AG08395 (cell line): ENCODE data around the gene RAB9A.
"Not testable (repeated sequence)": the region's sequence is repeated elsewhere in the genome, so short reads cannot be mapped to it uniquely, and the experiment has no call there.

Experiments
- DNase-seq: peaks from one replicate; pipeline ENCODE4 v3.0.0; 2012; ENCODE audit warnings: mixed read lengths, low spot score

Gene RAB9A

DNA sequence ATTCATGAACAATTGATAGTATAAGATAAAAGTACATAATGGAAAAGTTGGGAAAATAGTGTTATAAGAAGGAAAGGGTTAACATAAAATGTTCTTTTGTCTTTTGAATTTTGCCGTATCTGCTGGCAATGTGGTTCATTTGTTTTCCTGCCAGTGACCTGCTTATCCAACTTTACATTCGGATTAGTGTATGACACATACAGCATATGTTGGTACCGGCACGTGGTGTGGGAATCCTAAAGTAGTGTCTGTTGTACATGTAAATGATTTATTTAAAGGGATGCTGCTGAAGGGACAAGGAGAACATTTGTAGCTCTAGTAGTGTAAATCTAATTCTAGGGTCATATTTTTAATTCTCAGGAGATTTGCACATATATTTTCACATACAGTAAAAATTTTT lies 11.5 kb downstream of the RAB9A start:
- no peak for DNase-seq

DNA sequence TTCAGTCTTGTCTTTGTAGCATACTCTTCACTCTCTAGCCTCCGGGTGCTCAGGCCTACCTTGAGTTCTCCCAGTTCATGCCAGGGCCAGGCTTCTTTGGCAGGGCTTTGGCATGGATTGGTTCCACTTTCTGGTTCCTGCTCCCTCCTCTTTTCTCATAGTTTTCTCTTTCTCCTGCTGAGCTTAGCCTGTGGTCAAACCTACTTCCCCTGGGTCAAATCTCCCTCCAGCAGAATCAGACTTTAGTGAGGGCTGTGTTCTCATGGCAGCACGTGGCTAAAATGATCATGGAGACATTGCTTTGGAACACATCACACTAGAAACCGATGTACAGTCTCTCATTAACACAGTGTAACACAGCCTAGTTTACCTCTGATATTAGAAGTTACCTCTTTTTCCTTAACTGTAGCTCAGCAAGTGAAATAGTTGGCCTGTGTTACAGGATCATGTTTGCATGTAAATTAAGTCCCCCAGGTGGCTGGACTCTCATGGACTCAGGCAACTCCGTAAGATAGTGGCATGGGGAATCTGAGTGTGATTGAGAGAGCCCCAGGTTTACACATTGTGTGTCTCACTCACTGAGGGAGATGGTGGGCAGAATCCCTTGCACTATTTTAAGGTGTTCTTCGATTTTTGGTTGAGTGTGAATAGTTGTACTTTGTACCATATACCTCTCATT lies 13.3 kb downstream of the RAB9A start:
- DNase-seq: no peak

DNA sequence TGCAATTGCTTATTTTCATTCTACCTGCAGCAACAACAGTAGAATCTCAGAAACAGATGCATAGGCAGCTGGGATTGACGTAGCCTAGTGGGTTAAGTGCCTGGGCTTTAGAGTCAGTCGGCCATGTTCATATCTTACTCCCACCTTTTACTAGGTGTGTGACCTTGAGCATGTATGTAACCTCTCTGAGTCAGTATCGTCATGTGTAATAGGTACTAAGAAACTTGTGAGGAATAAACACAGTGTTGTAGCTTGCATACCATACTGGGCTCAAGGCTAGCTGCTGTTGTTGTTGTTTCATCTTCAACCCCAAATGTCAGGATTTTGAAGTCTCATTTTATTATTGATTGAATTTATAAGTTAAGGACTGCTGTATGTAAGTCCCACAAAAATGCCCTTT lies 14.2 kb downstream of the RAB9A start:
- DNase-seq: no peak

DNA sequence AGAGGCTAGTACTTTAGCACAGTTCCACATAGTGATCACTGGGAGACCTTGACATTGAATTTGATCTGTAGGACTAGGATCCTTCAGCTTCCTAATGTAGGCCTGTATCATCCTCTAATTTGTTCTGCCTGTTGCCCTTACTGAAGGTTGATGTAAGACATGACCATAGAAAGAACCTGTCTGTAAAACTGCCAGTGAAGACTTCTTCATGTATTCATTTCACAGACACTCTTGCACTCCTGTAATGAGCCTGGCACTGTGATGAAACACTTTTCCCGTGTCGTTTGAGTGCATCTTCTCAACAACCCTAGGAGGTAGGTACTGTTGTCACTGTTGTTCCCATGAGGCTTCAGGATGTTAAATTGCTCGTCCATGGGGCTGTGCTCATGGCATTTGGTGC lies 14.7 kb downstream of the RAB9A start:
- no peak for DNase-seq

DNA sequence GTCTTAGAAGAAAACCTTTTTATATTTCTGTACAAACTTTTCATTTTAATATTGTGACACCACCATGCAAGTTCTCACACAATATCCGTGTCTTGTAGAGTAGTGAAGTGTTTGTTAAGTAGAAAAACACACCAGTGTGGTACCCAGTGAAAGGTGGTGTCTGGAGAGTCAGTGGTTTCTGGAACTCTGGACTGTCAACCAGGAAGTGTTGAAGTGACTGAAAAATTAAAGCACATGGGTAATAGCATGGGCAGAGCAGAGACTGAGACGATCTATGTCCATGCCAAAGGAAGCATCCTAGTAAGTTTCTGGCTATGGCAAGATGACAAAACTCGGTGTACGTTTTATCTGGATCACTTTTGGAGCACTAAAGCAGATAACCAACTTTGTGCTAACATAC lies 22.2 kb downstream of the RAB9A start:
- DNase-seq: no peak

DNA sequence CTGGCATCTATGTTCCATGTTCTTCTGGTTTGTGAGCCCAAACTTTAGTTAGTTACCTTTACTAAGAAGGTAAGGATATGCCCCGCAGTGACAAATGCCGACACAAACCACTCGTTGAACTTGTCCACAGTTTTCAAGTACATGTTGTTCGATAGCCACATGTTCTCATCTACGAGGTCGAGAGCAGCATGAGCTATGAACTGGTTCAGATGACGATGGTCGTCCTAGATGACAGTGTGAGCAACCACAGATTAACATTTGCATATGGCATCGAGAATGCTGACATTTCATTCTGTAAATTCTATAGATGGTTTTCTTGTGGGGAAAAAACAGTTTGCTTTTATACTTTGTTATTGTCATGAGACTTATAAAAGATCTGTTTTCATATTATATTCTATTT lies 27.5 kb downstream of the RAB9A start:
- no peak for DNase-seq

DNA sequence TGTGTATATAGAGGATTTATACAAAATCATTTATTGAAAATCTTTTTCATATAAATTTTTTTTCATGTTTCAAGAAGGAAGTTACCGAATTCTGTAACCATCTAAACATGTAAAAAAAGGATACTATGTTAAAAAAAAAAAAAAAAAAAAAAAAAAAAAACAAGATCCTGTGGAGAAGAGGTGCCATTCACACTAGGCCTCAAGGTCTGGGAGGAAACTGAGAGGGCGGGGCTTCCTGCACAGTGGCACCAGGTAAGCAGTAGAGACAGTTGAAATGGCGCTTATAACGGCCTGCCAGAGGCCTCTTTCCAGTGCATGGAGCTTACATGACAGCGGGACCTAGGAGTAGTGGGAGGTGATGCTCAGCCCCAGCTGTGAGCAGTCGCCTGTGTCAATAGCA lies 28.0 kb downstream of the RAB9A start:
- no peak for DNase-seq

DNA sequence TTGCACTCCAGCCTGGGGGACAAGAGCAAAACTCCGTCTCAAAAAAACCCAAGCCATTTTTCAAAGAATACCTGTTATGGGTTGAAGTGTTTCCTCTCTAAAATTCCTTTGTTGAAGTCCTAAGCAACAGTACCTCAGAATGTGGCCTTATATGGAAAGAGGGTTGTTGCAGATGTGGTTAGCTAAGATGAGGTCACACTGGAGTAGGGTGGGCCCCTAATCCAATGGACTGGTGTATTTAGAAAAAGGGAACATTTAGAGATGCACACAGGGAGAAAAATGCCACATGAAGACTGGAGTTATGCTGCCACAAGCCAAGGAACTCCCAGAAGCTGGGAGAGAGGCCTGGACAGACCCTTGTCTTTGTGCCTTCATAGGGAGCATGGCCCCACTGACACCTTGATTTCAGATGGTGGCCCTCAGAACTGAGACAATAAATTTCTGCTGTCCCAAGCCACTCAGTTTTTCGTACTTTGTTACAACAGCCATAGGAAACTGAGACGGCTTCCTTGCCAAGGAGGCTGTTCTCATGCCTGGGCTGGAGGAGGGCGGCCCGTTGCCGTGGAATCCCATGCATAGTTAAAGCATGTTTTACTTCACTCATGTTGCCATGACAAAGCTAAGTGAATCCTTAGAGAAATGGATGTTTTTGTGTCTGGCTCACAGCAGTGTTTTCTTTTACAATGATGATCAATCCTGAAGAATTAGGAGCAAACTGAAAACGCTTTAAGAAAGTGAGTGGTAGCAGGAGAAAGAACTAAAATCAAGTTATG lies 29.0 kb downstream of the RAB9A start:
- peak; percentile 33 for DNase-seq

DNA sequence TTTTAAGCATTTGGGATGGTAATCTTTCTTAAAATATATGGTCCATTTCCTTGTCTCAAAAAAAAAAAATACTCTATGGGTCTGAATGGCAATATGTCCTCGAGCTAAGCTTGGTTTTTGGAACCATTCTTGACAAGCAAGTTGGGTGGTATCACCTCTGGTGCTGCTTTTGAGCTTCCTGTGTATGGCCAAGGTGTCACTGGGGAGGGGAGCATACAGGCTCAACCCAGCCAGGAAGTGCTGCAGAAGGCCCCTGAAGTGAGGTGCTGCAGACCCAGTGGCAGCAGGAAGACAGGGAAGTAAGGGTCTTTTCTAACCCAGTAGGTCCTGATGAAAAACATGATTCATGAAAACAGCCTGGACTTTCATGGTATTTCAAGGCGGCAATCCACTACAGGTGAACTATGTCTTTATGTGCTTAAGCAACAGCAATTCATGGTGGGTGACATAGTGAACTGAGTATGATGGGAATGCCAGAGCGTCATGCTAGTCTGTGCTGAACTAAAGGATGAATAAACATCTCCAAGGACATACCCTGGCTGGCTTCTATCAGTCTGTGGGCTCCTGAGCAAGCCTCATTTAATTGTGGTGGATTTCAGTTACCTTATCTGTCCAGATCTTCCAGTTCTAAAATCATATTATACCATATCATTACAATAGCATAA lies 30.4 kb downstream of the RAB9A start:
- DNase-seq: no peak

DNA sequence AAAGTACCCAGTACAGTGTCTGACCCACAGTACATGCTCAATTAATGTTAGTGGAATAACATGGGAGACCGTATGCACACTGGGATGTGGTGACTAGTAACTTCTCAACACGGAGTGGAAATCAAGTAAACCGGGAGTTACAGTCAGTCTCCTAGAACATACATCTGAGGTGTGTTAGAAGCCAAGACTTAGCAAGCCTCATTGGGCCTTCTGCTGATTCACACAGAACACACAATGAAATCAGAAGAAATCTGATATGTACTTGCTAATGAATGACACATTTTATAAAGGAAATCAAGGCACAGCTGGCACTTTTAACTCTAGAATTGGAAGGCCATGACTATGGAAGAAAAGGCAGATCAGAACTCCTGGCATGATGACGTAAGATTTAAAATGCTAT lies 32.4 kb downstream of the RAB9A start:
- no peak for DNase-seq

DNA sequence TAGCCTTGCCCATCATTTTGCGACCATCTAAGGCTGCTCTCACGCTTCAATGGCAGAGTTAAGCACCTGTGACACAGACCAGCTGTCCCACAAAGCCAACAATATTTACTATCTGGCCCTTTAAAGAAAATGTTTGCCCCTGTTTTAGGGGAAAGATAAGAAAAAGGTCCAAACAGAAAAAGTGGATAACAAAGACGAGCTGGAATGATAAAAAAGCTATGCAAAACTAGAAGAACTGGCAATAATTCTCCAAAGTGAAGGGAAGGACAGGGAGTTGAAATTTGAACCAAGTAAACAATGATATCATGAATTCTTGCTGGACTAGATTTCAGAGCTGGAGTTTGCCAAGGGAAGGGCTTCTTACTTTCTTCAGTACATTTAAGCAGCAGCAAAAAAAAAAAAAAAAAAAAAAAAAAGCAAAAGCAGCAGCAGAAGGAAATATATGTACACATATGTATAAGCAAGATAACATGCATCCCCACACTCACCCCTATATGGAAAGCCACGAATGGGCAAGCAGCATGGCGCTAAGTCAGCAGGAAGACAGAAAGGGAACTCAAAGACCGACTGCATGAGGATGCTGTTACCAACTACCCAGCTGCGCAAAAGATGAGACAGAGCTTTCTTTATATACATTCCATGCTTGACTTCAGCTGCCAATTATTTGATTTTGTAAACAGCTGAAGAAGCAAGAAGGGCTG lies 33.0 kb downstream of the RAB9A start:
- DNase-seq: no peak

DNA sequence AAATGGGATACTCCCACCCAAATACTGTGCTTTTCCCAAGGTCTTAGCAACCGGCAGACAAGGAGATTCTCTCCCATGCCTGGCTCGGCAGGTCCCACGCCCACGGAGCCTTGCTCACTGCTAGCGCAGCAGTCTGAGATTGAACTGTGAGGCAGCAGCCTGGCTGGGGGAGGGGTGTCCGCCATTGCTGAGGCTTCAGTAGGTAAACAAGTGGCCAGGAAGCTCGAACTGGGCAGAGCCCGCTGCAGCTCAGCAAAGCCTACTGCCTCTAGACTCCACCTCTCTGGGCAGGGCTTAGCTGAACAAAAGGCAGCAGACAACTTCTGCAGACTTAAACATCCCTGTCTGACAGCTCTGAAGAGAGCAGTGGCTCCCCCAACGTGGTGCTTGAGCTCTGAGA lies 36.0 kb downstream of the RAB9A start:
- not testable (repeated sequence) for DNase-seq

DNA sequence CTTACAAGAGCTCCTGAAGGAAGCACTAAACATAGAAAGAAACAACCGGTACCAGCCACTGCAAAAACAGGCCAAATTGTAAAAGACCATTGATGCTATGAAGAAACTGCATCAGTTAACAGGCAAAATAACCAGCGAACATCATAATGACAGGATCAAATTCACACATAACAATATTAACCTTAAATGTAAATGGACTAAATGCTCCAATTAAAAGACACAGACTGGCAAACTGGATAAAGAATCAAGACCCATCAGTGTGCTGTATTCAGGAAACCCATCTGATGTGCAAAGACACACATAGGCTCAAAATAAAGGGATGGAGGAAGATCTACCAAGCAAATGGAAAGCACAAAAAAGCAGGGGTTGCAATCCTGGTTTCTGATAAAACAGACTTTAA lies 37.7 kb downstream of the RAB9A start:
- DNase-seq: not testable (repeated sequence)

DNA sequence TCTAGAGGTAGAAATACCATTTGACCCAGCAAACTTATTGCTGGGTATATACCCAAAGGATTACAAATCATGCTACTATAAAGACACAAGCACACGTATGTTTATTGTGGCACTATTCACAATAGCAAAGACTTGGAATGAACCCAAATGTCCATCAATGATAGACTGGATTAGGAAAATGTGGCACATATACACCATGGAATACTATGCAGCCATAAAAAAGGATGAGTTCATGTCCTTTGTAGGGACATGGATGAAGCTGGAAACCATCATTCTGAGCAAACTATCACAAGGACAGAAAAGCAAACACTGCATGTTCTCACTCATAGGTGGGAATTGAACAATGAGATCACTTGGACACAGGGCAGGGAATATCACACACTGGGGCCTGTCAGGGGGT lies 41.6 kb downstream of the RAB9A start:
- DNase-seq: not testable (repeated sequence)

DNA sequence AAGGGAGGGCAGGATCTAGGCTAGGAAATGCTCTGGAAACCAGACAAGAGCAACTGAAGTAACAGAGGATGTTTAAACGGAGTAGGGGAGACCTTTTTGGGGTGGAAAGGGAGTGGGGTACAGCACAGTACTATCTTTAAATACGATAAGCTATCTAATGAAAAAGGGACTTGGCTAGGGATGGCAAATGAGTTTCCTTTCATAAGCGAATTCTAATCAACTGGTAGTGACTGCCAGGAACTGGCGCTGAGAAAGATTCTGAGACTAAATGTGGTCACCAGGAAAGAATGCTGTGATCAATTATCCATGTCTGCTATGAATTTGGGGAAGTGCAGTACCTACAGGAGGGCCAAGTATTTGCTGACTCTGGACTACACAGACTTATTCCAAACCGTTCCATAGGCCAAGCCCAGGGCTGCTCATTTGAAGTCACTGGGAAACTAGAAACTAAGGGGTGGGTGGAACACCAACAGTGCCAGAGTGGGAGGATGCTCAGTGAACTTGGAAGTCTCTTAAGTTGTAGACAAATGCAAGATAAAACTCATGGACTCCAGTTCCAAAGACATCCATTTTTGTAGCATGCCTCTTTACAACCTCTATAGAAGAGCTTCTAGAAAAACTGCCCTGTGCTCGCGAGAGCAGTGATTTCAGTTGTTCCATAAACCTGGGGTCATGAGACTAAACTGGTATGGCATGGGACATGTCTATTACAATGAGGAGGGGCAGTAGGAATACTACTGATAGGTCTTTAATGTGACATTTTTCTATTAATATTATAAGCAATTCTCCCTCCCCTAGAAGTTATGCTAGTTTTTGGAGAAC lies 43.5 kb downstream of the RAB9A start:
- no peak for DNase-seq

DNA sequence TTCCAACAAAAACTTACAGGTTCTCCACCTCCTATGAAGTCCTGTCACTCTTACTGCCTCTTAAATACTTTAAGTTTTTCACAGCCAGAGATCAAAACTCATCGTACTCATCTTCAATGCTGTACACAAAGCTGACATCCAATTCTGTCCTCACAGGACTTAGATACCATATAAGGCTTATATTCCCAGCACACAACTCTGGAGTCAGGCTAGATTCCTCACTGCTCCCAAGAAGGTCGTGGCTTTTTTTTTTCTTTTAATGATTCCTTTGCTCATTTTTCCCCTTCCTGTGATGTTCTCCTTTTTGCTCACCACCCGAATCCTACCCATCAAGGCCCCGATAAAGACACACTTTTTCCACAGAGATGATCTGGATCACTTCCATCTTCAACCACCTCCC lies 44.6 kb downstream of the RAB9A start:
- DNase-seq: peak; percentile 6

DNA sequence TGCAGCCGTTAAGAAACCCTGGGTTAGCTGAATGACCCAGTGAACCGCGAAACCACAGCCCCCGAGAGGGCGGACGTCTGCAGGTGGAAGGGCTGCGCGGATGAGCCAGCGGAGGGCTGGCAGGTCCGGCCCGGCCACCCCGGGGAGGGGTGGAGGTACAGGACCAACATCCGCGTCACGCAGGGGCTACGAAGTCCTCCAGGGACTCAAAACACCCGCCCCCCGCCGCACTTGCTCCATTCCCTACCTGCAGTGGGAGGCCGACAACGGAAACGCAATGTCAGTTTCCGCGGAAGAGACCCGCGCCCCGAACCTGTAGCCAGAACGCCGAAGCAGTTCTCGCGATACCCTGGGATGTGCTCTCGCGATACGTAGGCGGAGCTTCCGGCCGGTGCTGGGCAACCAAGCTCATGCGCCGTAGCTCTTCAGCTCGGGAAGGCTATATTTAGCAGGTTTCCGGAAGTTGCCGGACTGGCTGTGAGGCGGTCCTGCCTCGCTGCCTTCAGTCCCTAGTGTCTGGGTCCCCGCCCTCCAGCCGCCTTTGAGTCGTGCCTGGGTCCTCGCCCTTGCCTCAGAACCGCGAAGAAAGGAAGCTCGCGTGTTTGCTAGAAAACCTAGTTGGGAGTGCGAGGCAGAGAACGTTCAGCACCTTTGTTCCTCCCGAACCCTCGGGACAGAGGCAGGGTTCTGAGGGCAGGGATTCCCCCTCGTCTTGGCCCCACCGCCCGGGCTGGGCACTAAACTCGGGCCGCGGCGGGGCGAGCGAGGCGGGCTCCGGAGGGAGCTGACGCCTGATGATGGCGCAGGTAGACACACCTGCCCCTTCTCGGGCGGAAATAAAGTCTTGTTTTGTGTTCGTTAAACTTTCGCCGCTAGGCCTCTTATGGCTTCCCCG lies 45.6 kb downstream of the RAB9A start, which contains the start of the genes OFD1 and TRAPPC2:
OFD1 (plus strand) TSS at position 471 of the 895 bp plus-strand sequence; CDS start at position 795, 324 bp downstream.
TRAPPC2 (minus strand) TSS at position 343 of the 895 bp plus-strand sequence. CDS start 14,657 bp downstream, outside the sequence.
- DNase-seq: peak; percentile 99

DNA sequence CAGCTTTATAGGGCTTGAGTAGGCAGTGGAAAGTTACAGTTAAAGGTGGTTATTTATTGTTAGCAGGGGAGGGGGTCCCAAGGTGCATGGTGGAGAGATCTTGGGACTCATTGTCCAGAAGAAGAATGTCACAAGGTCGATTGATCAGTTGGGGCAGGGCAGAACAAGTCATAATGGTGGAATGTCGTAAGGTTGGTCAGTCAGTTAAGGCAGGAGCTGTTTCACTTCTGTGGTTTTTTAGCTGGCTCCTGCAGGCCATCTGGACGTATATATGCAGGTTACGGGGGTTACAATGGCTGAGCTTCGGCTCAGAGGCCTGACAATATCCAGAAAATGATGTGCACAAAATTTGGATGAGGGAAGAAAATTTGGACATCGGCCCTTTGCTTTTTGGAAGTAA lies 52.8 kb downstream of the RAB9A start:
- no peak for DNase-seq

DNA sequence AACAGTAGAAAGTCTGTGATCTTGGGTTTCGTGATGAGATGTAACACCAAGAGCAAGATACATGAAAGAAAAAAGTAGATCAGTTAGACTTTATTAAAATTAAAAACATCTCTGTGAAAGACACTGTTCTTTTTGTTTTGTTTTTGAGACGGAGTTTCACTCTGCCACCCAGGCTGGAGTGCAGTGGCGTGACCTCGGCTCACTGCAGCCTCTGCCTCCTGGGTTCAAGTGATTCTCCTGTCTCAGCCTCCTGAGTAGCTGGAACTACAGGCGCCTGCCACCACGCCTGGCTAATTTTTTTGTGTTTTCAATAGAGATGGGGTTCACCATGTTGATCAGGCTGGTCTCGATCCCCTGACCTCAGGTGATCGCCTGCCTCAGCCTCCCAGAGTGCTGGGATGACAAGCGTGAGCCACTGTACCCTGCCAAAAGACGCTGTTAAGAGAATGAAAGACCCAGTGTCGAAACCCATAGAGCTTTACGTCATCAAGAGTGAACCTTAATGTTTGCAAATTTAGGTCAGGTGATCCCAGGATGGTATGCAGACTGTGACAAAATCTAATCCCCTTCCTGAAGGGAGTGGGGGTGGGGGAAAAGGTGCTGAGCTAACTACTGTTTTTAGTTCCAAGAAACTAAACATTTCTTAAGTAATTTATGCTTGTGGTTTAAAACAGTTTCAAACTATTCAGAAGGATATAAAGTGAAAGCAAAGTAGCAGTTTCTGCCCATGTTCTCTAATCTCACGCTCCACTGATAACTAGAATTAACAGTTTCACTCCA lies 53.7 kb downstream of the RAB9A start:
- no peak for DNase-seq

DNA sequence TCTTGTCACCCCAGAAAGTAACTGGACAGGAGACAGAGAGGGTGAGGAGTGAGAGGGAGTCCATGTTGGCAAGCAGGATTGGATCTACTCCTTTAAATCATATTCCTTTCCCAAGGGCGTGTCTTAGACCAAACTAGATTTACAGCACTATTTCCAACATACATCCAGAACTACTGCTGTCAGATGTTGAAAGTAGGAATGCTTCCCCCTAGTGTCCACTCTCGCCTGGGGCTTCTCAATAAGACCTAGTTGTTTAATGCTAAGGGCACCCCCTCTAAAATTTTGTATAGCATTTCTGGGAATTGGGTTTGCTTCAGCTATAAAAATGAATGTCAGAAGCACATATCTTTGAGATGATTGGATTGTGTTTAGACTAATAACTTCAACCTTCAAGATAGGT lies 58.9 kb downstream of the RAB9A start:
- DNase-seq: peak; percentile 50
